GM23338 (cell line): ENCODE data around the gene ZFYVE21. TPM values are rescaled to one million over a fixed set of nuclear protein-coding genes. Genes with fewer than 3 reads are reported as not detected.

ENCODE experiments used
- ATAC-seq: fragments of 200-7000 bp; cut with Tn5 transposase; 3 replicates; pipeline ENCODE4 v1.9.1; 2020
- DNase-seq: peaks from one replicate; pipeline ENCODE4 v3.0.0-alpha.2; 2015; ENCODE audit warnings: low spot score
- H2AFZ ChIP-seq: fragments of 200-600 bp; sonication (generic); 2 replicates; pipeline ENCODE4 v1.8.0; 2016; ENCODE audit warnings: antibody characterized with exemption, mild to moderate bottlenecking, moderate library complexity
- H3F3A ChIP-seq: fragments of 200-600 bp; sonication (generic); replicated peaks from 2 replicates; pipeline ENCODE4 v1.8.0; 2017; ENCODE audit warnings: antibody characterized with exemption, mixed run types, low read depth
- H3K27ac ChIP-seq: fragments of 200-600 bp; sonication (generic); 2 replicates; pipeline ENCODE4 v1.6.1; 2016; ENCODE audit warnings: low read depth
- H3K27me3 ChIP-seq: fragments of 200-600 bp; sonication (generic); 2 replicates; pipeline ENCODE4 v1.8.0; 2016; ENCODE audit warnings: mild to moderate bottlenecking, mixed run types, moderate library complexity; ENCODE audit not compliant: insufficient read depth
- H3K36me3 ChIP-seq: fragments of 200-600 bp; sonication (generic); 2 replicates; pipeline ENCODE4 v1.8.0; 2016; ENCODE audit warnings: mild to moderate bottlenecking; ENCODE audit not compliant: insufficient read depth
- H3K4me1 ChIP-seq: fragments of 200-600 bp; sonication (generic); 2 replicates; pipeline ENCODE4 v1.8.0; 2016; ENCODE audit warnings: mild to moderate bottlenecking, moderate library complexity; ENCODE audit not compliant: insufficient read depth
- H3K4me2 ChIP-seq: fragments of 200-600 bp; sonication (generic); 2 replicates; pipeline ENCODE4 v1.7.1; 2017; ENCODE audit warnings: mixed run types
- H3K4me3 ChIP-seq: fragments of 200-600 bp; sonication (generic); 2 replicates; pipeline ENCODE4 v1.6.1; 2016; ENCODE audit warnings: mixed run types
- H3K79me2 ChIP-seq: fragments of 200-600 bp; sonication (generic); replicated peaks from 2 replicates; pipeline ENCODE4 v1.8.0; 2017; ENCODE audit warnings: mild to moderate bottlenecking; ENCODE audit not compliant: insufficient read depth
- H3K9me2 ChIP-seq: fragments of 200-600 bp; sonication (generic); 2 replicates; pipeline ENCODE4 v1.8.0; 2017; ENCODE audit not compliant: insufficient read depth
- H4K20me1 ChIP-seq: fragments of 200-600 bp; sonication (generic); replicated peaks from 2 replicates; pipeline ENCODE4 v1.8.0; 2017; ENCODE audit warnings: mild to moderate bottlenecking; ENCODE audit not compliant: insufficient read depth
- H3K27ac Mint-ChIP-seq: 2 replicates; pipeline ENCODE4 v1.8.0; 2020; ENCODE audit warnings: inconsistent platforms, mild to moderate bottlenecking, moderate library complexity, mixed read lengths
- H3K27me3 Mint-ChIP-seq: 3 replicates; pipeline ENCODE4 v1.8.0; 2022; ENCODE audit warnings: low read depth, mild to moderate bottlenecking, moderate library complexity, mixed read lengths, inconsistent platforms; ENCODE audit not compliant: insufficient read depth, poor library complexity
- H3K36me3 Mint-ChIP-seq: 3 replicates; pipeline ENCODE4 v1.8.0; 2021; ENCODE audit warnings: low read depth, mild to moderate bottlenecking, inconsistent platforms, moderate library complexity, mixed read lengths
- H3K4me1 Mint-ChIP-seq: 3 replicates; pipeline ENCODE4 v1.8.0; 2020; ENCODE audit warnings: mild to moderate bottlenecking, inconsistent platforms, mixed read lengths
- H3K4me3 Mint-ChIP-seq: 3 replicates; pipeline ENCODE4 v1.8.0; 2021; ENCODE audit warnings: moderate library complexity, mild to moderate bottlenecking, inconsistent platforms, mixed read lengths
- H3K9me3 Mint-ChIP-seq: 3 replicates; pipeline ENCODE4 v1.8.0; 2020; ENCODE audit warnings: moderate library complexity, mild to moderate bottlenecking, inconsistent platforms, mixed read lengths
- CREB1 ChIP-seq: fragments of 250-450 bp; sonication (Bioruptor Pico); IDR thresholded peaks from 2 replicates; pipeline ENCODE4 v1.5.0; 2020; ENCODE audit warnings: low read depth, mild to moderate bottlenecking, moderate library complexity
- CTCF ChIP-seq, 2 experiments: fragments of 200-600 bp in 1 of 2; sonication (generic) in 1 of 2; conservative IDR thresholded peaks; 2 replicates each; pipeline versions ENCODE4 v1.5.1 to v1.6.1; 2016 to 2017; ENCODE audit warnings: antibody characterized with exemption in 2 of 2, low read depth in 2 of 2, mild to moderate bottlenecking in 2 of 2, moderate library complexity in 1 of 2
- EZH2phosphoT487 ChIP-seq: fragments of 200-600 bp; sonication (generic); IDR thresholded peaks from one replicate; pipeline ENCODE4 v1.8.1; 2018; ENCODE audit warnings: antibody characterized with exemption; ENCODE audit not compliant: unreplicated experiment
- JUNB ChIP-seq: IDR thresholded peaks from one replicate; pipeline ENCODE4 v1.6.1; 2016; ENCODE audit warnings: antibody characterized with exemption; ENCODE audit not compliant: unreplicated experiment
- NANOG ChIP-seq: IDR thresholded peaks from 2 replicates; pipeline ENCODE4 v1.6.1; 2016; ENCODE audit warnings: antibody characterized with exemption, borderline replicate concordance
- POLR2AphosphoS5 ChIP-seq: IDR thresholded peaks from 2 replicates; pipeline ENCODE4 v1.6.1; 2016; ENCODE audit warnings: antibody characterized with exemption, low read depth
- STAT1 ChIP-seq: IDR thresholded peaks from one replicate; pipeline ENCODE4 v1.6.1; 2016; ENCODE audit warnings: antibody characterized with exemption; ENCODE audit not compliant: unreplicated experiment
- ZNF114 ChIP-seq: fragments of 250-450 bp; sonication (Bioruptor Pico); IDR thresholded peaks from 2 replicates; pipeline ENCODE4 v1.5.0; 2020; ENCODE audit warnings: mild to moderate bottlenecking, moderate library complexity
- ZNF331 ChIP-seq: fragments of 250-450 bp; sonication (Bioruptor Pico); IDR thresholded peaks from 2 replicates; pipeline ENCODE4 v1.5.0; 2020; ENCODE audit warnings: low read depth, mild to moderate bottlenecking, moderate library complexity
- ZNF462 ChIP-seq: fragments of 250-450 bp; sonication (Bioruptor Pico); IDR thresholded peaks from 2 replicates; pipeline ENCODE4 v1.5.0; 2020; ENCODE audit warnings: mild to moderate bottlenecking, moderate library complexity
- polyA plus RNA-seq: library from polyadenylated mRNA; unstranded; fragments of >200 nt; fragmentation: Nextera tagmentation; extraction: Ambion mirVana; gene quantifications from 2 replicates; pipeline ENCODE4 v1.2.1, GENCODE V29; 2016
- total RNA-seq: library from RNA; depleted of rRNA; stranded (reverse); fragments of >200 nt; shearing (Covaris generic); gene quantifications from 2 replicates; pipeline ENCODE4 v1.2.3, GENCODE V29; 2014

ZFYVE21 gene
- total and polyA plus RNA-seq, 2 experiments from 2014 or later: 88.0 to 89.6 TPM

GRCh38 chr14:103725739-103726395 lies 10.3 kb downstream of the ZFYVE21 start:
- Mint-ChIP-seq H3K9me3 (no peaks in the 10 kb centered on the region), H3K27me3 (peaks cover 2% of the 10 kb centered on the region), H3K4me3 (no peak overlapping the region), H3K36me3 (peaks cover 13% of the 10 kb centered on the region), H3K4me1 (peaks cover 5% of the 10 kb centered on the region; the same call in 2 of the 3 replicates), H3K27ac (no peak overlapping the region)
- peaks cover 7% of the 10 kb centered on the region for H4K20me1 ChIP-seq
- H2AFZ ChIP-seq: no peak overlapping the region
- H3K79me2 ChIP-seq: peaks cover 39% of the 10 kb centered on the region
- ATAC-seq (no peak), DNase-seq (no peak)
- H3K27me3 ChIP-seq: no peaks in the 10 kb centered on the region
- H3K4me3 ChIP-seq: no peak overlapping the region
- H3F3A ChIP-seq: no peaks in the 10 kb centered on the region
- H3K36me3 ChIP-seq: no peaks in the 10 kb centered on the region
- H3K9me2 ChIP-seq: no peaks in the 10 kb centered on the region
- H3K4me2 ChIP-seq: no peak overlapping the region
- TF ChIP-seq POLR2AphosphoS5: no peak
- no peak for TF ChIP-seq EZH2phosphoT487
- TF ChIP-seq ZNF114 (CRISPR knock-in tag): no peak
- TF ChIP-seq NANOG: no peak
- no peak for TF ChIP-seq ZNF331 (CRISPR knock-in tag)
- TF ChIP-seq CTCF (conservative IDR thresholded peaks at IDR 0.05; ENCODE audit: low read depth in 2 of 2): no peak
- no peaks in the 10 kb centered on the region for H3K4me1 ChIP-seq
- H3K27ac ChIP-seq: no peak overlapping the region

GRCh38 chr14:103726474-103726873 lies 10.9 kb downstream of the ZFYVE21 start:
- Histone ChIP-seq H3K79me2 (peaks cover 33% of the 10 kb centered on the region), H2AFZ (no peak overlapping the region), H4K20me1 (peaks cover 7% of the 10 kb centered on the region), H3K4me3 (no peak overlapping the region), H3K27me3 (no peaks in the 10 kb centered on the region), H3K4me2 (no peak overlapping the region), H3K36me3 (no peaks in the 10 kb centered on the region), H3K27ac (no peak overlapping the region), H3F3A (no peaks in the 10 kb centered on the region), H3K4me1 (no peaks in the 10 kb centered on the region), H3K9me2 (no peaks in the 10 kb centered on the region)
- peaks cover 5% of the 10 kb centered on the region; the same call in 1 of the 3 replicates for H3K4me1 Mint-ChIP-seq
- H3K27ac Mint-ChIP-seq: no peak overlapping the region
- peaks cover 13% of the 10 kb centered on the region for H3K36me3 Mint-ChIP-seq
- DNase-seq (no peak), ATAC-seq (no peak)
- H3K4me3 Mint-ChIP-seq: no peak overlapping the region
- no peaks in the 10 kb centered on the region for H3K9me3 Mint-ChIP-seq
- peaks cover 2% of the 10 kb centered on the region for H3K27me3 Mint-ChIP-seq
- TF ChIP-seq JUNB (no peak), ZNF114 (CRISPR knock-in tag) (no peak), ZNF331 (CRISPR knock-in tag) (no peak), EZH2phosphoT487 (no peak), POLR2AphosphoS5 (no peak), ZNF462 (CRISPR knock-in tag) (no peak), STAT1 (no peak), NANOG (no peak), CREB1 (no peak), CTCF (conservative IDR thresholded peaks at IDR 0.05; ENCODE audit: low read depth in 2 of 2) (no peak)
